PC-3 (cell line): Measurements from ENCODE around the gene TGFA. TPM values are rescaled to one million over a fixed set of nuclear protein-coding genes. Genes with fewer than 3 reads are reported as not detected.

Source experiments
- ATAC-seq: fragments of 200-7000 bp; cut with Tn5 transposase; 2 replicates; pipeline ENCODE4 v1.9.1; 2020; ENCODE audit warnings: mild to moderate bottlenecking, moderate library complexity
- BruUV-seq: library from RNA; stranded (reverse); fragments of 400-500 nt; replicated peaks from 2 replicates; lab custom pipeline; 2021; lab: Mats Ljungman, UMichigan
- CTCF ChIA-PET: fragments of 300-600 bp; sonication (Branson Sonifier 250); formaldehyde crosslinking; loops from one replicate; lab custom pipeline; 2022; ENCODE audit warnings: antibody characterized with exemption; lab: Charles Lee
- POLR2A ChIA-PET: fragments of 300-600 bp; sonication (Branson Sonifier 250); formaldehyde crosslinking; loops from one replicate; lab custom pipeline; 2022; ENCODE audit warnings: antibody characterized with exemption; ENCODE audit not compliant: unreplicated experiment; lab: Charles Lee
- DNase-seq: peaks from one replicate; pipeline ENCODE4 v3.0.0-alpha.2; 2015
- H2AFZ ChIP-seq: fragments of 300-600 bp; sonication (generic); 2 replicates; pipeline ENCODE4 v1.6.0; 2016; ENCODE audit warnings: antibody characterized with exemption, low read length
- H3F3A ChIP-seq: fragments of 300-600 bp; sonication (generic); one replicate; pipeline ENCODE4 v1.6.0; 2017; ENCODE audit warnings: antibody characterized with exemption, low read length, control low read depth, mild to moderate bottlenecking; ENCODE audit not compliant: unreplicated experiment
- H3K27ac ChIP-seq: fragments of 300-600 bp; sonication (generic); 2 replicates; pipeline ENCODE4 v1.5.1; 2016; ENCODE audit warnings: mild to moderate bottlenecking, low read length
- H3K27me3 ChIP-seq: fragments of 300-600 bp; sonication (generic); 2 replicates; pipeline ENCODE4 v1.6.1; 2016; ENCODE audit warnings: low read length, mixed read lengths
- H3K36me3 ChIP-seq: fragments of 300-600 bp; sonication (generic); 2 replicates; pipeline ENCODE4 v1.6.1; 2016; ENCODE audit warnings: low read depth, mixed run types, low read length, mixed read lengths
- H3K4me1 ChIP-seq: fragments of 300-600 bp; sonication (generic); 2 replicates; pipeline ENCODE4 v1.5.1; 2016; ENCODE audit warnings: low read length; ENCODE audit not compliant: insufficient read depth
- H3K4me2 ChIP-seq: fragments of 300-600 bp; sonication (generic); 2 replicates; pipeline ENCODE4 v1.6.0; 2016; ENCODE audit warnings: low read length
- H3K4me3 ChIP-seq: fragments of 300-600 bp; sonication (generic); 2 replicates; pipeline ENCODE4 v1.5.1; 2016; ENCODE audit warnings: mild to moderate bottlenecking, low read length, mixed read lengths
- H3K79me2 ChIP-seq: fragments of 300-600 bp; sonication (generic); 2 replicates; pipeline ENCODE4 v1.6.1; 2017; ENCODE audit warnings: low read length, mixed read lengths
- H3K9ac ChIP-seq: fragments of 300-600 bp; sonication (generic); 2 replicates; pipeline ENCODE4 v1.6.0; 2016; ENCODE audit warnings: mild to moderate bottlenecking, low read length
- H3K9me2 ChIP-seq: fragments of 300-600 bp; sonication (generic); replicated peaks from 2 replicates; pipeline ENCODE4 v1.6.1; 2016; ENCODE audit warnings: mixed run types, low read length, mixed read lengths
- H3K9me3 ChIP-seq: fragments of 300-600 bp; sonication (generic); 2 replicates; pipeline ENCODE4 v1.6.1; 2016; ENCODE audit warnings: low read length, mixed read lengths
- H4K20me1 ChIP-seq: fragments of 300-600 bp; sonication (generic); 2 replicates; pipeline ENCODE4 v1.6.1; 2016; ENCODE audit warnings: low read length, mixed read lengths
- CTCF ChIP-seq: fragments of 300-600 bp; sonication (generic); conservative IDR thresholded peaks from 2 replicates; pipeline ENCODE4 v1.5.1; 2017; ENCODE audit warnings: antibody characterized with exemption, low read depth, mild to moderate bottlenecking, low read length
- EZH2 ChIP-seq: fragments of 300-600 bp; sonication (generic); IDR thresholded peaks from one replicate; pipeline ENCODE4 v1.6.1; 2017; ENCODE audit warnings: antibody characterized with exemption, mild to moderate bottlenecking, low read length; ENCODE audit not compliant: unreplicated experiment
- EZH2phosphoT487 ChIP-seq: fragments of 300-600 bp; sonication (generic); IDR thresholded peaks from 2 replicates; pipeline ENCODE4 v1.6.1; 2018; ENCODE audit warnings: mild to moderate bottlenecking, antibody characterized with exemption, low read length, borderline replicate concordance
- intact Hi-C: fragments of 100-400 bp; cut with micrococcal nuclease; formaldehyde crosslinking; loops from 2 replicates; pipeline ENCODE4 v1.9.0; 2023
- total RNA-seq: library from RNA; depleted of rRNA; stranded (reverse); fragments of >200 nt; gene quantifications from 2 replicates; pipeline ENCODE4 v1.2.3, GENCODE V29; 2014

The TGFA gene
- total RNA-seq, 1 experiment from 2014 or later: 45.0 TPM

DNA sequence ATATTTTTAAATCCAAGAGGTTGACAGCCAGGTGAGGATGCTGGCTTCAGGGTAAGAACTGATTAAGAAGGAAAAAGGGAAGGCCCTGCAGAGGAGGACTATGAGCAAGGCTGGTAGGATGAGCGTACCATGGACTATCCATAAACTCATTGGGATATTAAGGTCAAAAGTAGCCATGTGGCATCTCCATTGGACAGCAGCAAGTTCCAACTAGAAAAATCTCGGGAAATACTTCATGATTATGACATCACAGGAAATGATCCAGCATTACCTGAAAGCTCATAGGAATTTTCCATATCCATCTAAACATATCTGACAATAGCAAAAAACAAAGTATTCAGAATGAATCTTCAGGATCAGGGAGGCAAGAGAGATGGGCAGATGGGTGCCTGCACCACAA, 34.2 kb downstream of the TGFA start:
- Histone ChIP-seq H3K27ac (no peak overlapping the region), H3K27me3 (no peaks in the 10 kb centered on the region), H3K79me2 (peaks cover 95% of the 10 kb centered on the region), H2AFZ (no peak overlapping the region), H3K9ac (no peak overlapping the region), H4K20me1 (no peaks in the 10 kb centered on the region; the same call in 1 of the 2 replicates), H3K36me3 (peaks cover under 1% of the 10 kb centered on the region; the same call in 1 of the 2 replicates), H3K9me2 (no peaks in the 10 kb centered on the region), H3K4me1 (peaks cover 58% of the 10 kb centered on the region), H3K4me2 (no peak overlapping the region), H3F3A (peaks cover 5% of the 10 kb centered on the region), H3K9me3 (no peaks in the 10 kb centered on the region), H3K4me3 (no peak overlapping the region)
- ATAC-seq: no peak
- CTCF ChIA-PET: no interaction called here
- no peak for DNase-seq
- POLR2A ChIA-PET: no interaction called here
- no TSS peak for BruUV-seq
- intact Hi-C loops: no loop called here
- no peak for TF ChIP-seq EZH2
- no peak for TF ChIP-seq EZH2phosphoT487
- no peak for TF ChIP-seq CTCF

- intact Hi-C loops: no loop called here
- ATAC-seq (no peak), DNase-seq (no peak)
- Histone ChIP-seq H3K36me3 (peaks cover 7% of the 10 kb centered on the region; the same call in 1 of the 2 replicates), H3K27ac (no peak overlapping the region), H3K9me3 (no peaks in the 10 kb centered on the region), H3K4me1 (peaks cover 51% of the 10 kb centered on the region), H3K27me3 (no peaks in the 10 kb centered on the region), H4K20me1 (no peaks in the 10 kb centered on the region; the same call in 1 of the 2 replicates), H3K4me3 (no peak overlapping the region), H3F3A (peaks cover under 1% of the 10 kb centered on the region), H3K9ac (no peak overlapping the region), H3K4me2 (no peak overlapping the region), H3K9me2 (no peaks in the 10 kb centered on the region), H2AFZ (no peak overlapping the region), H3K79me2 (peaks cover 97% of the 10 kb centered on the region)
- CTCF ChIA-PET: no interaction called here
- BruUV-seq: no TSS peak
- TF ChIP-seq EZH2phosphoT487 (no peak), CTCF (no peak), EZH2 (no peak)
- POLR2A ChIA-PET: no interaction called here
Observed at GRCh38 chr2:70518557-70518956, 35.1 kb downstream of the TGFA start.

DNA sequence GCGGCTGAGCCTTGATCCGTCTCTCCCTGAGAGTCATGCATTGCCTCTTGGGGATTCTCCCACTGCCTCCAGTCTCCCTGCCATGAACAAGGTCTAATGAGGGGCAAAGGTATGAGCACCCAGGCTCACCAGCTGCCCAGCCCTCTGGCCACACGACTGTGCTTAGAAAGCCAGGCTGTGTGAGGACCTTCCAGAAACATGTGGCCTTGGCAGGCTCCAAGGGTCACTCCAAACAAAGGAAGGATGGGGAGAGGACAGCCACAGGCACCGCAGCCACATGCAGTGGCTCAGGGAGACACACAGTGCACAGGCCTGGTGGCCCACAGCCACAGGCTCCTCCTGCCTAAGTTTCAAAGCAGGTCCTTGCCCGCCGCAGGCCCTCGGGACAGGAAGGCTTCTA, 35.8 kb downstream of the TGFA start:
- POLR2A ChIA-PET: no interaction called here
- no peak overlapping the region for H3K9ac ChIP-seq
- H3K9me2 ChIP-seq: no peaks in the 10 kb centered on the region
- no TSS peak for BruUV-seq
- peaks cover 89% of the 10 kb centered on the region for H3K79me2 ChIP-seq
- DNase-seq: no peak
- H4K20me1 ChIP-seq: no peaks in the 10 kb centered on the region; the same call in 1 of the 2 replicates
- H3K36me3 ChIP-seq: peaks cover 14% of the 10 kb centered on the region; the same call in 1 of the 2 replicates
- H3K4me2 ChIP-seq: no peak overlapping the region
- no peaks in the 10 kb centered on the region for H3F3A ChIP-seq
- no peak overlapping the region for H2AFZ ChIP-seq
- peaks cover 43% of the 10 kb centered on the region for H3K4me1 ChIP-seq
- no peaks in the 10 kb centered on the region for H3K9me3 ChIP-seq
- CTCF ChIA-PET: no interaction called here
- intact Hi-C loops: no loop called here
- no peak overlapping the region for H3K4me3 ChIP-seq
- ATAC-seq: no peak
- no peak for TF ChIP-seq CTCF
- TF ChIP-seq EZH2: no peak
- H3K27ac ChIP-seq: no peak overlapping the region; the same call in 1 of the 2 replicates
- H3K27me3 ChIP-seq: no peaks in the 10 kb centered on the region
